B cell (primary cell): Measurements from ENCODE around the gene SRC. TPM values are rescaled to one million over a fixed set of nuclear protein-coding genes. Genes with fewer than 3 reads are reported as not detected.

Source experiments
- ATAC-seq: fragments of 200-7000 bp; cut with Tn5 transposase; one replicate; pipeline ENCODE4 v1.10.0; 2021; ENCODE audit warnings: low read depth, mild to moderate bottlenecking, moderate number of reproducible peaks, moderate library complexity
- CTCF ChIA-PET: fragments of 350-600 bp; sonication (Branson Sonifier 250); formaldehyde crosslinking; loops from one replicate; lab custom pipeline; 2021; ENCODE audit warnings: antibody characterized with exemption, inconsistent platforms; lab: Charles Lee
- POLR2A ChIA-PET: fragments of 350-600 bp; sonication (Branson Sonifier 250); formaldehyde crosslinking; loops from one replicate; lab custom pipeline; 2021; ENCODE audit warnings: antibody characterized with exemption; lab: Charles Lee
- DNase-seq: peaks from one replicate; pipeline ENCODE4 v3.0.0; 2013
- H2AFZ ChIP-seq: 2 replicates; pipeline ENCODE4 v1.6.1; 2012; ENCODE audit warnings: mild to moderate bottlenecking, low read depth, low read length; ENCODE audit not compliant: insufficient read depth, poor library complexity, severe bottlenecking
- H3K27ac ChIP-seq, 2 donors: 1 replicate in 1 of 2; 2 replicates in 1 of 2; pipeline ENCODE4 v1.5.1; 2012 to 2013; ENCODE audit warnings: low read length in 2 of 2, mild to moderate bottlenecking in 2 of 2, moderate library complexity in 1 of 2
- H3K27me3 ChIP-seq, 4 experiments: fragments of 200-600 bp in 1 of 4; sonication (generic) in 1 of 4; replicated peaks in 1 of 4; 1 replicate in 2 of 4; 2 replicates in 2 of 4; pipeline versions ENCODE4 v1.6.1 to v1.7.0; 2013 to 2016; ENCODE audit warnings: low read length in 3 of 4, mild to moderate bottlenecking in 2 of 4, mixed read lengths in 1 of 4, moderate library complexity in 1 of 4; ENCODE audit not compliant: insufficient read depth in 4 of 4, control insufficient read depth in 3 of 4; ENCODE audit errors: control extremely low read depth in 1 of 4
- H3K36me3 ChIP-seq, 2 experiments: replicated peaks in 1 of 2; 1 replicate in 1 of 2; 2 replicates in 1 of 2; pipeline versions ENCODE4 v1.6.1 to v1.7.1; 2013; ENCODE audit warnings: low read length in 1 of 2; ENCODE audit not compliant: insufficient read depth in 2 of 2, control insufficient read depth in 1 of 2; ENCODE audit errors: control extremely low read depth in 1 of 2, extremely low read depth in 1 of 2
- H3K4me1 ChIP-seq, 2 donors: fragments of 200-600 bp in 1 of 2; sonication (generic) in 1 of 2; 1 replicate in 1 of 2; 2 replicates in 1 of 2; pipeline versions ENCODE4 v1.5.1 to v1.6.1; 2013 to 2017; ENCODE audit warnings: low read length in 2 of 2; ENCODE audit not compliant: control insufficient read depth in 2 of 2, insufficient read depth in 2 of 2
- H3K4me2 ChIP-seq: replicated peaks from 2 replicates; pipeline ENCODE3; 2012; ENCODE audit warnings: mild to moderate bottlenecking, low read depth, low read length; ENCODE audit not compliant: poor library complexity, severe bottlenecking
- H3K4me3 ChIP-seq, 5 experiments: fragments of 200-600 bp in 1 of 5; sonication (generic) in 1 of 5; 1 replicate in 3 of 5; 2 replicates in 2 of 5; pipeline versions ENCODE4 v1.5.1 to v1.7.0; 2011 to 2016; ENCODE audit warnings: low read length in 4 of 5, mild to moderate bottlenecking in 4 of 5, low read depth in 2 of 5, control low read depth in 1 of 5, moderate library complexity in 1 of 5; ENCODE audit not compliant: insufficient read depth in 1 of 5; ENCODE audit errors: control extremely low read depth in 1 of 5, extremely low read depth in 1 of 5
- H3K79me2 ChIP-seq: fragments of 200-600 bp; sonication (generic); one replicate; pipeline ENCODE4 v1.6.0; 2016; ENCODE audit warnings: low read length; ENCODE audit not compliant: control insufficient read depth, insufficient read depth
- H3K9ac ChIP-seq: fragments of 200-600 bp; sonication (generic); 2 replicates; pipeline ENCODE4 v1.6.1; 2017; ENCODE audit warnings: mild to moderate bottlenecking, low read length, moderate library complexity
- H3K9me3 ChIP-seq, 3 donors: one replicate each; pipeline versions ENCODE4 v1.6.1 to v1.7.1; 2013; ENCODE audit warnings: low read length in 2 of 3; ENCODE audit not compliant: control insufficient read depth in 2 of 3, insufficient read depth in 1 of 3; ENCODE audit errors: control extremely low read depth in 1 of 3
- H4K20me1 ChIP-seq: 2 replicates; pipeline ENCODE4 v1.6.0; 2012; ENCODE audit warnings: mild to moderate bottlenecking, low read length; ENCODE audit not compliant: insufficient read depth, control insufficient read depth, poor library complexity, severe bottlenecking
- H3K27ac Mint-ChIP-seq: one replicate; pipeline ENCODE4 v1.8.0; 2021; ENCODE audit warnings: mixed read lengths
- H3K27me3 Mint-ChIP-seq: one replicate; pipeline ENCODE4 v1.8.0; 2021; ENCODE audit warnings: mixed read lengths
- H3K4me1 Mint-ChIP-seq: one replicate; pipeline ENCODE4 v1.8.0; 2021; ENCODE audit warnings: mixed read lengths
- H3K4me3 Mint-ChIP-seq: one replicate; pipeline ENCODE4 v1.8.0; 2021; ENCODE audit warnings: mixed read lengths
- H3K9me3 Mint-ChIP-seq: one replicate; pipeline ENCODE4 v1.8.0; 2022; ENCODE audit warnings: mixed read lengths; ENCODE audit not compliant: insufficient read depth
- CTCF ChIP-seq: fragments of 200-600 bp; IDR thresholded peaks from one replicate; pipeline ENCODE4 v1.8.0; 2022; ENCODE audit warnings: antibody characterized with exemption, mild to moderate bottlenecking
- EZH2 ChIP-seq: IDR thresholded peaks from 2 replicates; pipeline ENCODE4 v1.6.1; 2012; ENCODE audit warnings: borderline replicate concordance, low read depth, mild to moderate bottlenecking, moderate library complexity, low read length; ENCODE audit not compliant: insufficient read depth, poor library complexity, severe bottlenecking
- WGBS: methylation state at CpG from one replicate; pipeline ENCODE4 v1.1.5; 2013; ENCODE audit warnings: missing lambda C conversion rate; ENCODE audit not compliant: insufficient coverage; 5-methylcytosine and 5-hydroxymethylcytosine counted together
- intact Hi-C: fragments of 100-400 bp; cut with micrococcal nuclease; formaldehyde crosslinking; loops from one replicate; pipeline ENCODE4 v1.10.0; 2022
- polyA plus RNA-seq: library from polyadenylated mRNA; depleted of rRNA; stranded (reverse); fragments of >200 nt; gene quantifications from 2 replicates; pipeline ENCODE4 v1.2.3, GENCODE V29; 2012
- total RNA-seq, 2 donors: library from RNA; stranded (reverse); fragments of 120-200 nt in 1 of 2; gene quantifications; 1 replicate in 1 of 2; 2 replicates in 1 of 2; pipeline versions ENCODE4 v1.2.3 to v1.2.4, GENCODE V29; 2013 to 2022

Gene SRC
- total and polyA plus RNA-seq, 2 donors (not counting 1 experiment from before 2014, with no cell fraction given), result 6.5 to 16.8 TPM

GRCh38 chr20:37376791-37377190 lies 30.9 kb downstream of the SRC start:
- Mint-ChIP-seq H3K9me3 (no peaks in the 10 kb centered on the region), H3K27ac (no peak overlapping the region), H3K4me1 (peaks cover 39% of the 10 kb centered on the region), H3K4me3 (no peak overlapping the region), H3K27me3 (no peaks in the 10 kb centered on the region)
- 88% methylated on average over 6 of the region's 6 CpGs for WGBS
- H3K9me3 ChIP-seq, result no peaks in the 10 kb centered on the region
- peaks cover 13% of the 10 kb centered on the region for H3K79me2 ChIP-seq
- no peaks in the 10 kb centered on the region for H3K36me3 ChIP-seq
- TF ChIP-seq CTCF, result no peak
- TF ChIP-seq EZH2, result no peak
- H3K4me3 ChIP-seq, result no peak overlapping the region
- intact Hi-C loops, result no loop called here
- H2AFZ ChIP-seq, result no peak overlapping the region
- ATAC-seq (no peak), DNase-seq (no peak)
- H3K27ac ChIP-seq, result no peak overlapping the region
- POLR2A ChIA-PET, result no interaction called here
- H3K4me2 ChIP-seq, result no peak overlapping the region
- H3K9ac ChIP-seq, result no peak overlapping the region
- H3K27me3 ChIP-seq, result no peaks in the 10 kb centered on the region
- peaks cover 9 to 30% of the 10 kb centered on the region in 2 donors for H3K4me1 ChIP-seq
- H4K20me1 ChIP-seq, result no peaks in the 10 kb centered on the region
- CTCF ChIA-PET, result no interaction called here

GRCh38 chr20:37377346-37378081 lies 31.6 kb downstream of the SRC start:
- CTCF ChIA-PET, result interaction anchor here (1.1 kb wide), 1 partner anchor 157 kb away, joined by 3 read pairs; no protein-coding TSS in a partner anchor
- Histone ChIP-seq H3K4me3 (no peak overlapping the region), H3K9ac (no peak overlapping the region), H3K79me2 (peaks cover 7% of the 10 kb centered on the region), H4K20me1 (no peaks in the 10 kb centered on the region), H3K27ac (no peak overlapping the region), H3K4me2 (no peak overlapping the region), H3K27me3 (no peaks in the 10 kb centered on the region), H3K9me3 (no peaks in the 10 kb centered on the region), H2AFZ (no peak overlapping the region), H3K4me1 (peaks cover 11 to 35% of the 10 kb centered on the region in 2 donors), H3K36me3 (no peaks in the 10 kb centered on the region)
- no peak overlapping the region for H3K4me3 Mint-ChIP-seq
- TF ChIP-seq CTCF, result no peak
- no peak for TF ChIP-seq EZH2
- 19% methylated on average over 2 of the region's 5 CpGs for WGBS
- no peaks in the 10 kb centered on the region for H3K9me3 Mint-ChIP-seq
- DNase-seq, result no peak
- peak overlapping the region; percentile 66 for H3K27ac Mint-ChIP-seq
- H3K27me3 Mint-ChIP-seq, result no peaks in the 10 kb centered on the region
- no peak for ATAC-seq
- H3K4me1 Mint-ChIP-seq, result peaks cover 40% of the 10 kb centered on the region
- intact Hi-C loops, result no loop called here
- POLR2A ChIA-PET, result no interaction called here
